ENCODE results near the gene HEATR5A. TPM values are rescaled to one million over a fixed set of nuclear protein-coding genes. Genes with fewer than 3 reads are reported as not detected.

The HEATR5A gene
- total and polyA plus RNA-seq, 10 donors: 4.4 to 52.2 (median 33.3) TPM

DNA sequence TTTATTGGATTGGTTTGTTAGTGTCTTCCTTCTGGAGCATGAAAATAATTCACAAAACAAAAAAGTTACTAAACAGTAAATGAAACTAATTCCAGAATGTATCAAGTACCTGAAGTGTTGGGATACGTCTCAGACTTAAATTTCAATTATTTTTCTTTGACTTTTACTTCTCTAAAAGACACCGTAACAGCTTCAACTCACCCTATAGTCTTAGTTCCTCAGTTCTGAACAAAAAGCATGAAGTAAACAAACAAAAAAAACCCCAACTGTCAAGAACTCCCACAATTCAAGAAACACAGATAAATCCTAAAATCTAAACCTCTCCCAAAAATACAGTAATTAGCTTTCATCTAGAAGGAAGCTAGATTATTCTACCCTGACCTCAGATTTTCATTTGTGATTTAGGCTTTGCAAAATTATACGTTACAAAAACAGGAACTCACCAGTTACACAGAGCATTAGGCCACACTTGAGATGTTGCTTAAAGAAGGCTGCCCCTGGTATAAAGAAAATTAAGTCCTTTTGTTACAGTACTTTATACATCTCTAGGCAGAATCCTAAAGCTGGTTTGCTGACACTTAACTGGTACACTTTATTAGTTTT, 10.2 kb downstream of the HEATR5A start:
- Histone ChIP-seq H3K27ac (peak overlapping the region; percentile 0 to 84 (median 64)), H3K27me3 (replicated peaks in 1 of 7) (no peaks in the 10 kb centered on the region), H3K36me3 (no peaks in the 10 kb centered on the region), H3K4me1 (peaks cover 6 to 62% (median 36%) of the 10 kb centered on the region in 6 donors), H3K4me3 (peak overlapping the region in 1 of 8 donors; percentile 37), H3K9me3 (no peaks in the 10 kb centered on the region)
- DNase-seq: no peak
- 33 to 51% (median 45%) methylated on average over 3 of the region's 3 CpGs for WGBS, 5 donors
- no peak for TF ChIP-seq POLR2AphosphoS5 (IDR thresholded peaks at IDR 0.05)
- intact Hi-C loops (cut with DNase I; ENCODE audit: low total_unique reads): no loop called here

DNA sequence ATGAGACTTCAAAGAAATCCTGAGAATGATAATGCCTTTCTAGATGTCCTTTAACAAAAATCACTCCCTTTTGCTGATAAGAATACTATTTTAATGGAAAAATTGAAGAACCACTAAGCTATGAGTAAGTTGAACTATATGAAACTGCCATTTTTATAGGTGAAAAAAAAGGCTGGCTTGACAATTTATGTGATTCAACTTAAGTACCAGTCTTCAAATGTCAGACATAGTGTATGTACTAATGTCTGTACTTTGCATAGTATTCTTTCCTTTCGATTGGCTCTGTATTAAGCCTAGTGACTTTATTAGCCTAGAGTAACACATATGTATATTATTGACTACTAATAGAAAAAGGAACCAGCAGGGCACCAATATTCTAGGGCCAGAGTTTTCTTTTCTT, 11.9 kb downstream of the HEATR5A start:
- intact Hi-C loops (cut with DNase I; ENCODE audit: low total_unique reads): no loop called here
- 50 to 100% (median 98%) methylated on average over 1 of the region's 1 CpG for WGBS, 5 donors
- H3K4me1 ChIP-seq: peaks cover 6 to 52% (median 27%) of the 10 kb centered on the region in 6 donors
- H3K27ac ChIP-seq: no peak overlapping the region
- no peak overlapping the region for H3K4me3 ChIP-seq
- DNase-seq: no peak
- no peaks in the 10 kb centered on the region for H3K27me3 ChIP-seq (replicated peaks in 1 of 7)
- peaks cover 0 to 7% (median 0%) of the 10 kb centered on the region in 6 donors for H3K36me3 ChIP-seq
- H3K9me3 ChIP-seq: no peaks in the 10 kb centered on the region
- TF ChIP-seq POLR2AphosphoS5 (IDR thresholded peaks at IDR 0.05) (no peak), POLR2A (IDR thresholded peaks at IDR 0.05) (no peak)
- TF ChIP-seq, protein P1, sequence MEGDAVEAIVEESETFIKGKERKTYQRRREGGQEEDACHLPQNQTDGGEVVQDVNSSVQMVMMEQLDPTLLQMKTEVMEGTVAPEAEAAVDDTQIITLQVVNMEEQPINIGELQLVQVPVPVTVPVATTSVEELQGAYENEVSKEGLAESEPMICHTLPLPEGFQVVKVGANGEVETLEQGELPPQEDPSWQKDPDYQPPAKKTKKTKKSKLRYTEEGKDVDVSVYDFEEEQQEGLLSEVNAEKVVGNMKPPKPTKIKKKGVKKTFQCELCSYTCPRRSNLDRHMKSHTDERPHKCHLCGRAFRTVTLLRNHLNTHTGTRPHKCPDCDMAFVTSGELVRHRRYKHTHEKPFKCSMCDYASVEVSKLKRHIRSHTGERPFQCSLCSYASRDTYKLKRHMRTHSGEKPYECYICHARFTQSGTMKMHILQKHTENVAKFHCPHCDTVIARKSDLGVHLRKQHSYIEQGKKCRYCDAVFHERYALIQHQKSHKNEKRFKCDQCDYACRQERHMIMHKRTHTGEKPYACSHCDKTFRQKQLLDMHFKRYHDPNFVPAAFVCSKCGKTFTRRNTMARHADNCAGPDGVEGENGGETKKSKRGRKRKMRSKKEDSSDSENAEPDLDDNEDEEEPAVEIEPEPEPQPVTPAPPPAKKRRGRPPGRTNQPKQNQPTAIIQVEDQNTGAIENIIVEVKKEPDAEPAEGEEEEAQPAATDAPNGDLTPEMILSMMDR (IDR thresholded peaks at IDR 0.05 in 8 of 11, conservative IDR thresholded peaks at IDR 0.05 in 3 of 11): no peak

DNA sequence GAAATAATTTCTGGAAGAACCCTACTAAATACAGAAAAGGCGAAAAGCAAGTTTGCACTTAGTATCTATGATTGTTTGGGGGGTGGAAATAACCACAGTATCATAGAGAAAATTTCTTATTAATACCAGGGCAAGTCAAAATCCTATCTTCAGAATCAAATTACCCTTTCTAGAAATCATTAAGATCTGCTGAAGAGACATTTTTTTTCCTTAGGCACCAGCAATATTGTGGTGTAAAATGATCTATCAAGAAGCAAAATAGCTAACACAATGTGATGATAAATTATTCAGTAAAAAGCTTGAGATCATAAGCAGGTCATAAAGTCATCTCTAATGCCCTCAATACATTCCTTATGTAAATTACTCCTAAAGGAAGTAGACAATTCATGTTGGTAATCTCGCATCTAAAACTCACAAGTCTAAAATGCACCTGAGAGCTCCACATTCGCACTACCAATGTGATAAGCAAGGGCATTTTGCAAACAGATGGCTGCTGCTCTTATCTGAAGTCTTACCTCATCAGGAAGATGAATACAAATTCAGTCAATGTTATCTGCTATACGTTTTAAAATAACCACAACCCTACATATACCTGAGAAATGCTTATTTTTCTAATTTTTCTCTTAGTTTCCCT, 14.6 kb downstream of the HEATR5A start:
- H3K27me3 ChIP-seq (replicated peaks in 1 of 7): no peaks in the 10 kb centered on the region

DNA sequence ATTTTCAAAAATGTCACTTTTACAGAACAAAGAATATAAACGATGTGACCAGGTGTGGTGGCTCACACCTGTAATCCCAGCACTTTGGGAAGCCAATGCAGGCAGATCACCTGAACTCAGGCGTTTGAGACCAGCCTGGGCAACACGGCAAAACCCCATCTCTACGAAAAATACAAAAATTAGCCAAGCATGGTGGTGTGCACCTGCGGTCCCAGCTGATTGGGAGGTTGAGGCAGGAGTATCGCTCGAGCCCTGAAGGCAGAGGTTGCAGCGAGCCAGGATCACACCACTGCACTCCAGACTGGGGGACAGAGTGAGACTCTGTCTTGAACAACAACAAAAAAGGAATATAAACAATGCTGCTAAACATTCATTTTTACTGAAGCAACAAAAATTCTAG, 15.2 kb downstream of the HEATR5A start:
- Histone ChIP-seq H3K4me3 (no peak overlapping the region), H3K4me1 (peaks cover 0 to 33% (median 8%) of the 10 kb centered on the region in 6 donors), H3K36me3 (peaks cover 0 to 33% (median 10%) of the 10 kb centered on the region in 6 donors), H3K27me3 (replicated peaks in 1 of 7) (no peaks in the 10 kb centered on the region), H3K27ac (no peak overlapping the region), H3K9me3 (no peaks in the 10 kb centered on the region)
- TF ChIP-seq POLR2AphosphoS5 (IDR thresholded peaks at IDR 0.05) (no peak), POLR2A (IDR thresholded peaks at IDR 0.05) (no peak)
- TF ChIP-seq, protein P1 (IDR thresholded peaks at IDR 0.05 in 8 of 11, conservative IDR thresholded peaks at IDR 0.05 in 3 of 11): no peak
- intact Hi-C loops (cut with DNase I; ENCODE audit: low total_unique reads): no loop called here
- WGBS, 5 donors: 93 to 96% (median 95%) methylated on average over 8 of the region's 8 CpGs
- DNase-seq: no peak

More for the DNA sequence above, 14.6 kb downstream of the HEATR5A start:
- peaks cover 0 to 27% (median 10%) of the 10 kb centered on the region in 6 donors for H3K36me3 ChIP-seq
- no peaks in the 10 kb centered on the region for H3K9me3 ChIP-seq
- peaks cover under 1 to 39% (median 14%) of the 10 kb centered on the region in 6 donors for H3K4me1 ChIP-seq
- intact Hi-C loops (cut with DNase I; ENCODE audit: low total_unique reads): no loop called here
- DNase-seq: no peak
- 72 to 89% (median 79%) methylated on average over 4 of the region's 4 CpGs for WGBS, 5 donors
- no peak overlapping the region for H3K4me3 ChIP-seq
- TF ChIP-seq, protein P1 (IDR thresholded peaks at IDR 0.05 in 8 of 11, conservative IDR thresholded peaks at IDR 0.05 in 3 of 11): no peak
- TF ChIP-seq POLR2AphosphoS5 (IDR thresholded peaks at IDR 0.05): no peak
- TF ChIP-seq POLR2A (IDR thresholded peaks at IDR 0.05): no peak
- H3K27ac ChIP-seq: no peak overlapping the region
